ENCODE data around the gene FAM131A.
A peak's percentile ranks its signal among the peaks of the same experiment; 100 is the strongest.

FAM131A gene

DNA sequence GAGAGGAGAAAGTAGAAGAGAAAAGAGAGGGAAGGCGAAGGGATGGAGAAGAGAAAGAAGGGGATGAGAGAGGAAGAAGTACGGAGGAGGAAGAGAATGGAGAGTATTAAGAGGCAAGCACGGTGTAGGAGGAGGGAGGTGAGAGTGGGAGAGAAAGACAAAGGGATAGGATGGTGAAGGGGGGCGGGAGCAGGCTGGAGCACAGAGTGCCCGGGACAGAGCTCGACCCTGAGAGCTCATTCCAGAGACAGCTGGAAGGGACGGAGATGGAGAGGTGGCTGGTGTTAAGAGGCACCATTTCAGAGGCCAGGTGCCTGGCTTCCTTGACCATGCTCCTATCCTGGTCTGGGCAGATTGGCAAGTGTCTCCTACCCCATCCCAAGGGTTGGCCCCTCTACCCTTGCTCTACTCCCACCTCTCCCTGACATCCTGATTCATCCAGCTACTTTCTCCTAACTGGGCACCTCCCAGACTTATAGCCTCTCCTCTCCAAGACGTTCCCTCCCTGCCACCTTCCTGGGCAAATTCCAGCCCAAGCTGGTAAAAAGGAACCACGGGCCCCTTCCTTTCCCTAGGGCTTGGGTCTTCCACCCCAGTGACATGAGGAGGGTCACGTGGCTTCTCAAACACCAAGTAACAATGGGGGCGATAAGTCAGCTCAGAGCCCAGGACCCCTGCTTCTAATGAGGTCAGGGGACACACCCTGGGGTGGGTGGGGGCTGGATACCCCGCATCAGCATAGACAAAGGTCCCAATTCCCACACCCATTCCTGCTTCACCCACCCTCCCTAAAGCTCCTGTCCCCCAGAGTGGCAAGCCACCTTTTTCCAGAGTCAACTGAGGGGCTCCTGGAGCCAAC is 22.9 kb downstream of the FAM131A start:
- Histone ChIP-seq H3K4me1 (ENCODE audit: control insufficient read depth in 1 of 2, insufficient read depth in 2 of 2, low read length in 2 of 2) (peaks cover 7 to 9% of the 10 kb centered on the region in 2 experiments), H3K18ac (ENCODE audit: low read length) (no peak overlapping the region), H3K4me3 (ENCODE audit: low read depth, low read length) (no peak overlapping the region), H2AK5ac (ENCODE audit: low read length) (no peak overlapping the region), H3K4ac (ENCODE audit: low read depth, low read length) (no peak overlapping the region), H3K9me3 (ENCODE audit: insufficient read depth, low read depth, low read length) (no peaks in the 10 kb centered on the region), H3K36me3 (ENCODE audit: control insufficient read depth in 1 of 2, insufficient read depth in 2 of 2, low read length in 2 of 2) (peaks cover 9% of the 10 kb centered on the region in 2 experiments), H2BK120ac (ENCODE audit: insufficient read depth, low read length, poor library complexity) (no peak overlapping the region), H3K27ac (ENCODE audit: low read depth, low read length) (no peak overlapping the region), H3K79me1 (ENCODE audit: low read length) (peaks cover 16% of the 10 kb centered on the region), H2BK12ac (ENCODE audit: low read length) (no peak overlapping the region), H3K23ac (ENCODE audit: low read length) (no peak overlapping the region), H4K12ac (ENCODE audit: low read depth, low read length) (no peak overlapping the region), H3K14ac (ENCODE audit: low read length) (no peak overlapping the region), H3K9ac (ENCODE audit: low read length) (no peak overlapping the region), H3K79me2 (ENCODE audit: control insufficient read depth, insufficient read depth, low read length, poor library complexity) (peaks cover 13% of the 10 kb centered on the region), H4K8ac (ENCODE audit: low read depth, low read length) (no peak overlapping the region), H3K4me2 (ENCODE audit: low read length) (peak overlapping the region; percentile 91), H2AFZ (ENCODE audit: insufficient read depth, low read length, poor library complexity) (no peak overlapping the region), H3K27me3 (ENCODE audit: insufficient read depth, low read length) (no peaks in the 10 kb centered on the region), H2BK5ac (ENCODE audit: low read depth, low read length, poor library complexity) (no peak overlapping the region), H4K91ac (ENCODE audit: low read depth, low read length) (no peak overlapping the region)
- DNase-seq = no peak
- 100% methylated on average over 3 of the region's 12 CpGs for WGBS (ENCODE audit: extremely low coverage, insufficient coverage, insufficient read length)

DNA sequence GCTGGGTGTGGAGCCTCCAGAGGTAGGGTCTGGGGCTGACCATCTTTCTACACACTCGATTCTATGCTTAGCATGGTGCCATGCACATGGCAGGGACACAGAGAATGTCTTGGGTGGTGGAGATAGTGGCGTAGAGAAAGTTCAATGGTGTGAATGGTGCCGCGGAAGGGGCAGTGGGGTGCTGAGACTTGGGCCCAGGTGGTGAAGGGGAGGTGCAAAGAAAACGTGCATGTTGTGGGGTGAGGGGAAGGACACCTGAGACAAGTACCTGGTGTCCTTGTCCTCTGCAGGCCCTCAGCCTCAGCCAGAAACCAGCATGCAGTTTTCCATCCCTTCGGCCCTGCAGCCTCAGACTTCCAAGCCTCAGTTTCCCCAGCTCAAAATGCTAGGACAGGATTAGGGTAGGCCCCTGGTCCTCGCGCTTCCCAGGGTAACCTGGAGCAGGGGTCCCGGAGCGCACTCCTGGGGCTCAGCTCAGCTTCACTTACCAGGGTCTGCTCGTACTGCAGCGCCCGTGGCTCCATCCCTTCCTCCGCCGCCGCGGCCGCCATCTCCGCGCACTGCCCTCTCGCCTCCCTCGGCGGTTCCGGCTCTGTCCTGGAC is 23.6 kb downstream of the FAM131A start:
- no peak overlapping the region for H2BK120ac ChIP-seq (ENCODE audit: insufficient read depth, low read length, poor library complexity)
- H3K36me3 ChIP-seq (ENCODE audit: control insufficient read depth in 1 of 2, insufficient read depth in 2 of 2, low read length in 2 of 2) = peaks cover 9 to 13% of the 10 kb centered on the region in 2 experiments
- H3K9me3 ChIP-seq (ENCODE audit: insufficient read depth, low read depth, low read length) = no peaks in the 10 kb centered on the region
- H4K12ac ChIP-seq (ENCODE audit: low read depth, low read length) = peak overlapping the region; percentile 67
- no peak overlapping the region for H3K27ac ChIP-seq (ENCODE audit: low read depth, low read length)
- H2AK5ac ChIP-seq (ENCODE audit: low read length) = peak overlapping the region; percentile 39
- no peak for DNase-seq
- peaks cover 5 to 6% of the 10 kb centered on the region in 2 experiments for H3K4me1 ChIP-seq (ENCODE audit: control insufficient read depth in 1 of 2, insufficient read depth in 2 of 2, low read length in 2 of 2)
- H3K79me2 ChIP-seq (ENCODE audit: control insufficient read depth, insufficient read depth, low read length, poor library complexity) = peaks cover 13% of the 10 kb centered on the region
- peak overlapping the region; percentile 83 for H3K14ac ChIP-seq (ENCODE audit: low read length)
- H3K4me2 ChIP-seq (ENCODE audit: low read length) = peak overlapping the region; percentile 91
- peak overlapping the region; percentile 14 for H3K4ac ChIP-seq (ENCODE audit: low read depth, low read length)
- no peak overlapping the region for H3K23ac ChIP-seq (ENCODE audit: low read length)
- H3K27me3 ChIP-seq (ENCODE audit: insufficient read depth, low read length) = no peaks in the 10 kb centered on the region
- WGBS (ENCODE audit: extremely low coverage, insufficient coverage, insufficient read length) = no CpG with 5 or more reads among the region's 24 CpGs
- peak overlapping the region; percentile 65 for H3K9ac ChIP-seq (ENCODE audit: low read length)
- H4K91ac ChIP-seq (ENCODE audit: low read depth, low read length) = peak overlapping the region; percentile 4
- H2AFZ ChIP-seq (ENCODE audit: insufficient read depth, low read length, poor library complexity) = peak overlapping the region; percentile 61
- H2BK12ac ChIP-seq (ENCODE audit: low read length) = peak overlapping the region; percentile 42
- peaks cover 16% of the 10 kb centered on the region for H3K79me1 ChIP-seq (ENCODE audit: low read length)
- H2BK5ac ChIP-seq (ENCODE audit: low read depth, low read length, poor library complexity) = no peak overlapping the region
- H3K18ac ChIP-seq (ENCODE audit: low read length) = peak overlapping the region; percentile 74
- H3K4me3 ChIP-seq (ENCODE audit: low read depth, low read length) = peak overlapping the region; percentile 83
- H4K8ac ChIP-seq (ENCODE audit: low read depth, low read length) = peak overlapping the region; percentile 76

DNA sequence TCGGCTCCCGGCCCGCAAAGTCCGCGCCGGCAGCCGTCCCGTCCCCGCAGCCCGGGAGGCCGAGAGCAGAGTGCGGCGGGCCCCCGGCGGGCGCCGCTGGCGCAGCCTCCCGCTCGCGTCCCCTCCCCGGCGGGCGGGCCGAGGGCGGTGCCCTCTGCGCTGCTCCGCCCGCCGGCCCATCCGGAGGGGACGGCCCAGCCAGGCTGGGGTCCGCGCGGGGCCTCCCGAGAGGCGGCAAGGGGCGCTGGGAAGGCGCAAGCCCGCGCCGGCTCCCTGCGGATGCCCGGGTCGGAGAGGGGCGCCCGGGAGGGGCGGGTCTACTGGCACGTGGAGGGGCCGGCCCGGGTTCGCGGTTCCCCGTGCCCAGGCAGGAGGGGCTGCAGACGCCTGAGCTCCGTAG is 24.1 kb downstream of the FAM131A start, which contains the start of the genes CLCN2 and POLR2H:
Gene CLCN2 (minus strand): TSS at position 74 of the 400 bp plus-strand sequence. CDS start 126 bp downstream, outside the sequence.
Gene POLR2H (plus strand): TSS at position 179 of the 400 bp plus-strand sequence. CDS start 1,783 bp downstream, outside the sequence.
- Histone ChIP-seq H3K27me3 (ENCODE audit: insufficient read depth, low read length) (no peaks in the 10 kb centered on the region), H3K4me3 (ENCODE audit: low read depth, low read length) (peak within 1 kb of the TSS; percentile 83), H2BK120ac (ENCODE audit: insufficient read depth, low read length, poor library complexity) (peak within 1 kb of the TSS; percentile 20), H3K79me2 (ENCODE audit: control insufficient read depth, insufficient read depth, low read length, poor library complexity) (peaks cover 13% of the 10 kb centered on the region), H4K91ac (ENCODE audit: low read depth, low read length) (peak within 1 kb of the TSS; percentile 94), H2BK5ac (ENCODE audit: low read depth, low read length, poor library complexity) (peak within 1 kb of the TSS; percentile 76), H2BK12ac (ENCODE audit: low read length) (peak within 1 kb of the TSS; percentile 42), H3K14ac (ENCODE audit: low read length) (peak within 1 kb of the TSS; percentile 83), H3K27ac (ENCODE audit: low read depth, low read length) (peak within 1 kb of the TSS; percentile 95), H3K18ac (ENCODE audit: low read length) (peak within 1 kb of the TSS; percentile 74), H2AK5ac (ENCODE audit: low read length) (peak within 1 kb of the TSS; percentile 39), H3K23ac (ENCODE audit: low read length) (no peak within 1 kb of the TSS), H4K8ac (ENCODE audit: low read depth, low read length) (peak within 1 kb of the TSS; percentile 76), H3K4me1 (ENCODE audit: control insufficient read depth in 1 of 2, insufficient read depth in 2 of 2, low read length in 2 of 2) (peaks cover 5 to 6% of the 10 kb centered on the region in 2 experiments), H3K4ac (ENCODE audit: low read depth, low read length) (peak within 1 kb of the TSS; percentile 84), H3K36me3 (ENCODE audit: control insufficient read depth in 1 of 2, insufficient read depth in 2 of 2, low read length in 2 of 2) (peaks cover 9 to 15% of the 10 kb centered on the region in 2 experiments), H3K79me1 (ENCODE audit: low read length) (peaks cover 16% of the 10 kb centered on the region), H4K12ac (ENCODE audit: low read depth, low read length) (peak within 1 kb of the TSS; percentile 67), H3K9me3 (ENCODE audit: insufficient read depth, low read depth, low read length) (no peaks in the 10 kb centered on the region), H3K4me2 (ENCODE audit: low read length) (peak within 1 kb of the TSS; percentile 91), H3K9ac (ENCODE audit: low read length) (peak within 1 kb of the TSS; percentile 75), H2AFZ (ENCODE audit: insufficient read depth, low read length, poor library complexity) (peak within 1 kb of the TSS; percentile 76)
- no CpG with 5 or more reads among the region's 56 CpGs for WGBS (ENCODE audit: extremely low coverage, insufficient coverage, insufficient read length)
- peak in 1 of 2 donors; percentile 57 for DNase-seq

DNA sequence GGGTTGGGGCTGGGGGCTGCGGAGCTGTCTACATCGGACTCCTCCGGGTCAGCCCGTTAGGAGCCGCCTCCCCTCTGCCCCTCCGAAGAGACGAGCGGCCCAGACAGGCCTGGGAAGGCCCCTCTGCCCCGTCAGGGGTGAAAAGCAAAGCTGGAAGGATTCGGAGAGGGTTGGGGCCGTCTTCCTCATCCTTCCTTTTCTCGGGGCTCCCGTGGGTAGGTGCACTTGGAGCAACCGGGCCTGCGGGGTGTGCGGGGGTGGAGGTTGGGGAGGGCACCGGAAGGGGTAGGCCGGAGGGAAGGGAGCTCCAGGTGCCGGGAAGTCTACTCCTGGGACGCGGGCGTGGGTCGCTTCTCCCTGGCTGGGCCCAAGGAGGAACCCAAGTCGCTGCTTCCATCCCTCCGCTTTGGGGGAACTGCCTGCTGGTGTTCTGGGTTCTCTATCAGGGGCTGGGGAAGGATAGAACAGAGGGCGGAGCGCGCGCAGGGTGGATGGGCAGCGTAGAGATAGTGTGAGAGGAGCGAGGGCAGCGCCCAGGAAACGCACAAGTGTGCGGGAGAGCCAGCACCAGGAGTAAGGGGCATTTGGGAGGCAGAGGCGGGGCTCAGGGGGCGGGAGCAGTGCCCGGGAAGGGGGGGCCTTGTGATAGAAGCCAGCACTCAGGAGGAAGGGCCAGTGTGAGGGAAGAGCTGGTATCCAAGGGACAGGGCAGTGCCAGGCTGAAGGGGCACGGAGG is 24.7 kb downstream of the FAM131A start:
- Histone ChIP-seq H2AFZ (ENCODE audit: insufficient read depth, low read length, poor library complexity) (peak overlapping the region; percentile 76), H4K91ac (ENCODE audit: low read depth, low read length) (peak overlapping the region; percentile 94), H3K4me3 (ENCODE audit: low read depth, low read length) (peak overlapping the region; percentile 83), H3K36me3 (ENCODE audit: control insufficient read depth in 1 of 2, insufficient read depth in 2 of 2, low read length in 2 of 2) (peaks cover 9 to 19% of the 10 kb centered on the region in 2 experiments), H3K9me3 (ENCODE audit: insufficient read depth, low read depth, low read length) (no peaks in the 10 kb centered on the region), H3K14ac (ENCODE audit: low read length) (peak overlapping the region; percentile 72), H3K23ac (ENCODE audit: low read length) (no peak overlapping the region), H2BK5ac (ENCODE audit: low read depth, low read length, poor library complexity) (peak overlapping the region; percentile 76), H3K79me1 (ENCODE audit: low read length) (peaks cover 16% of the 10 kb centered on the region), H3K4ac (ENCODE audit: low read depth, low read length) (peak overlapping the region; percentile 84), H2BK12ac (ENCODE audit: low read length) (peak overlapping the region; percentile 34), H3K27me3 (ENCODE audit: insufficient read depth, low read length) (no peaks in the 10 kb centered on the region), H4K12ac (ENCODE audit: low read depth, low read length) (peak overlapping the region; percentile 22), H3K4me2 (ENCODE audit: low read length) (peak overlapping the region; percentile 91), H3K79me2 (ENCODE audit: control insufficient read depth, insufficient read depth, low read length, poor library complexity) (peaks cover 13% of the 10 kb centered on the region), H3K18ac (ENCODE audit: low read length) (peak overlapping the region; percentile 39), H4K8ac (ENCODE audit: low read depth, low read length) (peak overlapping the region; percentile 64), H2BK120ac (ENCODE audit: insufficient read depth, low read length, poor library complexity) (peak overlapping the region; percentile 20), H3K27ac (ENCODE audit: low read depth, low read length) (peak overlapping the region; percentile 95), H2AK5ac (ENCODE audit: low read length) (peak overlapping the region; percentile 13), H3K4me1 (ENCODE audit: control insufficient read depth in 1 of 2, insufficient read depth in 2 of 2, low read length in 2 of 2) (peaks cover 5 to 6% of the 10 kb centered on the region in 2 experiments), H3K9ac (ENCODE audit: low read length) (peak overlapping the region; percentile 75)
- WGBS (ENCODE audit: extremely low coverage, insufficient coverage, insufficient read length) = no CpG with 5 or more reads among the region's 38 CpGs
- peak; percentile 34 to 47 for DNase-seq
